ENCODE measurements around the gene KRT16. TPM values are rescaled to one million over a fixed set of nuclear protein-coding genes. Genes with fewer than 3 reads are reported as not detected.
"Not testable (repeated sequence)": the region's sequence is repeated elsewhere in the genome, so short reads cannot be mapped to it uniquely, and the experiment has no call there.

The KRT16 gene
- total and polyA plus RNA-seq, 2 experiments from 2014 or later: 0.90 to 2.5 TPM

DNA sequence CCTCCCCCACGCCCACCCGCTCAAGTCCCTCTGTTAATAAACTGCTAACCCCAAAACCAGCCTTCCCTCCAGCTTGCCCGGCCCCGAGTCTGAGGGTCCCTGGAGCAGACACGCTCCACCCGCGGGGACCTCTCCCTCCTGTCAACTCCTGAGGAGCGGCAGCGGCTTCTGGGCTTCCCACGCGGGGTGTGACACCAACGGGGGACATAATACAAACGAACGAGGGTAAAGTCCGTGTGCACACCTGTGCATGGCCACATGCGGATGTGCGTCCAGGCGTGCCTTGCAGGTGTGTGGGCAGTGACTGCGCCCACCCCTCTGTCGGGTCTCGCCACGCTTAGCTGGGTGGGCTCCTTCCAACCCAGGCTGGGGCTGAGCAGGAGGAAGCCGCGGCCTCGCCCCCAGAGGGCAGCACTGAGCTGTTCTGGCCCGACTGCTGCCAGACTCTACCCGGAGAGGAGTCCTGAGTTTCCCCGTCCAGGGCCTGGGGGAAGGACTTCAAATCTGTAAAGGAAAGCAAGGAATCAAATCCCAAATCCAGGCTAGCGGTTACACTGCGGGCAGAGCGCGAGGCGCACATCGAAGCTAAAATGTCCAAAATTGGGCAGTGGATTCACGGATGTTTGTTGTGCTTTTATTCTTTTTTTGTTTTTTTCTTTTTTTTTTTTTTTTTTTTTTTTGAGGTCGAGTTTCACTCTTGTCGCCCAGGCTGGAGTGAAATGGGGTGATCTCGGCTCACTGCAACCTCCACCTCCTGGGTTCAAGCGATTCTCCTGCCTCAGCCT is 36.0 kb upstream of the KRT16 start:
- Histone ChIP-seq H3K79me2 (ENCODE audit: insufficient read depth) (no peaks in the 10 kb centered on the region), H3K4me1 (ENCODE audit: insufficient read depth) (peaks cover 9% of the 10 kb centered on the region; the same call in 1 of the 2 replicates), H2AFZ (peak overlapping the region; percentile 84), H3K9me2 (ENCODE audit: insufficient read depth) (no peaks in the 10 kb centered on the region), H3K4me2 (ENCODE audit: unreplicated experiment) (peak overlapping the region; percentile 58), H3F3A (ENCODE audit: insufficient read depth) (no peaks in the 10 kb centered on the region), H3K36me3 (ENCODE audit: low read depth) (no peaks in the 10 kb centered on the region), H3K27me3 (replicated peaks; ENCODE audit: insufficient read depth) (no peaks in the 10 kb centered on the region), H3K4me3 (peak overlapping the region; percentile 53), H4K20me1 (ENCODE audit: insufficient read depth) (no peaks in the 10 kb centered on the region), H3K9ac (peak overlapping the region; percentile 65), H3K27ac (no peak overlapping the region), H3K9me3 (ENCODE audit: low read depth) (no peaks in the 10 kb centered on the region)
- WGBS, 2 experiments (ENCODE audit: low coverage in 1 of 2, low lambda C conversion rate in 2 of 2, missing lambda C conversion rate in 2 of 2): 2 to 3% methylated on average over 35 to 39 of the region's 39 CpGs
- no peak for TF ChIP-seq EZH2phosphoT487 (IDR thresholded peaks at IDR 0.05; ENCODE audit: insufficient read depth, low read depth)
- no peak for TF ChIP-seq EZH2 (IDR thresholded peaks at IDR 0.05; ENCODE audit: insufficient read depth, poor library complexity, severe bottlenecking)
- DNase-seq: peak; percentile 87
- in situ Hi-C loops (cut with MboI): no loop called here

DNA sequence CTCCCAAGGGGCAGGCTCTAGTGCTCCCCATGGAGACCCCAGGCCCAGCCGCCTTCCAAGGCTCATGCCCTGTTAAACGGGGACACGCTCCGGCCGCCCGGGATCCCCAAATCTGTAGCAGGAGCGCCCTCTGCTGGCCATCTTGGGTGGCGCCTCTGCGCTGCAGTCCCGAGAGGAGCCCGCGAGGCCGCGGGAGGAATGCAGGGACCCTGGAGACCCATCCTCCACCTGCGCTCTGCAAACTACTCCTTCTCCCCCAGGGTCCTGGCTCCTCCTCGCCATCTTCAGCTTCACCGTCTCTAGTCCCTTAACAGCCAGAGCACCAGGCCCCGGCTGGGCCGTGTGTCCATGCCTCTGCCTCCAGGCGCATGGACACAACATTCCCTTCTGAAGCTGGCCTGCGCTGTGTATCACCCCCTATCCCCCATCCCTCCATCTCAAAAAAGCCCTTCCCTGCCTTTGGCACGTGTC is 35.4 kb upstream of the KRT16 start:
- H3K9ac ChIP-seq: peak overlapping the region; percentile 65
- H3K9me3 ChIP-seq (ENCODE audit: low read depth): no peaks in the 10 kb centered on the region
- peaks cover 9% of the 10 kb centered on the region; the same call in 1 of the 2 replicates for H3K4me1 ChIP-seq (ENCODE audit: insufficient read depth)
- no peaks in the 10 kb centered on the region for H4K20me1 ChIP-seq (ENCODE audit: insufficient read depth)
- in situ Hi-C loops (cut with MboI): no loop called here
- DNase-seq: peak; percentile 78
- no peak overlapping the region for H3K27ac ChIP-seq
- no peaks in the 10 kb centered on the region for H3K9me2 ChIP-seq (ENCODE audit: insufficient read depth)
- H2AFZ ChIP-seq: peak overlapping the region; percentile 84
- TF ChIP-seq EZH2phosphoT487 (IDR thresholded peaks at IDR 0.05; ENCODE audit: insufficient read depth, low read depth): no peak
- no peak for TF ChIP-seq EZH2 (IDR thresholded peaks at IDR 0.05; ENCODE audit: insufficient read depth, poor library complexity, severe bottlenecking)
- no peaks in the 10 kb centered on the region for H3K27me3 ChIP-seq (replicated peaks; ENCODE audit: insufficient read depth)
- H3K36me3 ChIP-seq (ENCODE audit: low read depth): no peaks in the 10 kb centered on the region
- no peaks in the 10 kb centered on the region for H3F3A ChIP-seq (ENCODE audit: insufficient read depth)
- H3K4me2 ChIP-seq (ENCODE audit: unreplicated experiment): peak overlapping the region; percentile 58
- WGBS, 2 experiments (ENCODE audit: low coverage in 1 of 2, low lambda C conversion rate in 2 of 2, missing lambda C conversion rate in 2 of 2): 1% methylated on average over 15 to 22 of the region's 22 CpGs
- no peaks in the 10 kb centered on the region for H3K79me2 ChIP-seq (ENCODE audit: insufficient read depth)
- H3K4me3 ChIP-seq: peak overlapping the region; percentile 53

GRCh38 chr17:41647038-41647813 is 34.7 kb upstream of the KRT16 start:
- no peak for DNase-seq
- H3K9ac ChIP-seq: no peak overlapping the region
- H2AFZ ChIP-seq: peak overlapping the region; percentile 84
- no peak overlapping the region for H3K27ac ChIP-seq
- H3K27me3 ChIP-seq (replicated peaks; ENCODE audit: insufficient read depth): no peaks in the 10 kb centered on the region
- no peaks in the 10 kb centered on the region for H3K9me2 ChIP-seq (ENCODE audit: insufficient read depth)
- H3K4me3 ChIP-seq: no peak overlapping the region
- 66 to 68% methylated on average over 15 of the region's 15 CpGs for WGBS, 2 experiments (ENCODE audit: low coverage in 1 of 2, low lambda C conversion rate in 2 of 2, missing lambda C conversion rate in 2 of 2)
- in situ Hi-C loops (cut with MboI): no loop called here
- H3K79me2 ChIP-seq (ENCODE audit: insufficient read depth): no peaks in the 10 kb centered on the region
- no peaks in the 10 kb centered on the region for H3K9me3 ChIP-seq (ENCODE audit: low read depth)
- no peaks in the 10 kb centered on the region for H4K20me1 ChIP-seq (ENCODE audit: insufficient read depth)
- H3K4me2 ChIP-seq (ENCODE audit: unreplicated experiment): no peak overlapping the region
- H3F3A ChIP-seq (ENCODE audit: insufficient read depth): no peaks in the 10 kb centered on the region
- no peak for TF ChIP-seq EZH2 (IDR thresholded peaks at IDR 0.05; ENCODE audit: insufficient read depth, poor library complexity, severe bottlenecking)
- TF ChIP-seq EZH2phosphoT487 (IDR thresholded peaks at IDR 0.05; ENCODE audit: insufficient read depth, low read depth): no peak
- H3K4me1 ChIP-seq (ENCODE audit: insufficient read depth): peaks cover 9% of the 10 kb centered on the region; the same call in 1 of the 2 replicates
- no peaks in the 10 kb centered on the region for H3K36me3 ChIP-seq (ENCODE audit: low read depth)

DNA sequence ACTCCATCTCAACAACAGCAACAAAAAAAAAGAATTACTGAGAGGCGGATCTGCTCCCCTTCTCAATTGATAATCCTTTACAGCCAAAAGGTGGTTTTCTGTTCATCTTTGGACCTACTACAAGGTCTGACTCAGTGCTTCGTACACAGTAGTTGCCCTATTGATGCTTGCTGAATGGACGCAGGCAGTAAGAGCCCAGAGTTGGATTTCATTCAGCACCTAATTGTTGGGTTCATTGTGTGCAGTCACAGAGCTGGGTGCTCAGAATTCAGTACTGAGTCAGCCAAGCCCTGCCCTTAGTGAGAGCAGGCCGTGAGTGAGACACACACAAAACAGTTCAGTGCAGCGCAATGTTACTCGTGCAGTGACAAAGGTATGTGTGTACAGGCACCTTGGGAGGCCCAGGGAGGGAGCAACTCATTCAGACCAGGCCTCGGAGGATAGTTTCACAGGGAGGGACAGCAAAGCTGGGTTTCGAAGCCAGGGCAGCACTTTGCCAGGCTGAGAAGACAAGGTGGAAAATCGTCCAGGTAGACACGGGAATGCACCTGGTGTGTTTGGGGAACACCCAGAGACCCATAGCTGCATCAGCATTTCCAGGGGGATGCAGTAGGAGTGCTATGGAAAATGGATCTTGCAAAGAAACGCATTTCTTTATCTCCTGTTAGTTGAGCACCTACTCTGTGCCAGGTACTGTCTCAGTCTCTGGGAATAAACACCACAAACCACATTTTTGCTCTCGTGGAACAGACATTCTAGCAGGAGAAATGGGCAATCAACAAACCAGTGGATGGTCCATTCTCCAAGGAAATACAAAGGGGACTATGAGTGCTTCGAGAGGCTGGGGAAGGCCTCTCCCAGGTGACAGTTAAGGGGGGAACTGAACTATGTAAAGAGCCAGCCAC is 29.9 kb upstream of the KRT16 start:
- DNase-seq: peak; percentile 24
- H3K9ac ChIP-seq: no peak overlapping the region
- H3K4me1 ChIP-seq (ENCODE audit: insufficient read depth): peaks cover 7% of the 10 kb centered on the region; the same call in 1 of the 2 replicates
- H3K27ac ChIP-seq: no peak overlapping the region
- H3K79me2 ChIP-seq (ENCODE audit: insufficient read depth): no peaks in the 10 kb centered on the region
- TF ChIP-seq EZH2phosphoT487 (IDR thresholded peaks at IDR 0.05; ENCODE audit: insufficient read depth, low read depth) (no peak), EZH2 (IDR thresholded peaks at IDR 0.05; ENCODE audit: insufficient read depth, poor library complexity, severe bottlenecking) (no peak)
- H3K9me2 ChIP-seq (ENCODE audit: insufficient read depth): no peaks in the 10 kb centered on the region
- H4K20me1 ChIP-seq (ENCODE audit: insufficient read depth): no peaks in the 10 kb centered on the region
- H3K36me3 ChIP-seq (ENCODE audit: low read depth): no peaks in the 10 kb centered on the region
- H3K27me3 ChIP-seq (replicated peaks; ENCODE audit: insufficient read depth): no peaks in the 10 kb centered on the region
- H3K4me3 ChIP-seq: no peak overlapping the region
- in situ Hi-C loops (cut with MboI): no loop called here
- WGBS, 2 experiments (ENCODE audit: low coverage in 1 of 2, low lambda C conversion rate in 2 of 2, missing lambda C conversion rate in 2 of 2): 84 to 87% methylated on average over 13 of the region's 13 CpGs
- H3K4me2 ChIP-seq (ENCODE audit: unreplicated experiment): no peak overlapping the region
- H3K9me3 ChIP-seq (ENCODE audit: low read depth): no peaks in the 10 kb centered on the region
- H3F3A ChIP-seq (ENCODE audit: insufficient read depth): no peaks in the 10 kb centered on the region
- no peak overlapping the region for H2AFZ ChIP-seq

DNA sequence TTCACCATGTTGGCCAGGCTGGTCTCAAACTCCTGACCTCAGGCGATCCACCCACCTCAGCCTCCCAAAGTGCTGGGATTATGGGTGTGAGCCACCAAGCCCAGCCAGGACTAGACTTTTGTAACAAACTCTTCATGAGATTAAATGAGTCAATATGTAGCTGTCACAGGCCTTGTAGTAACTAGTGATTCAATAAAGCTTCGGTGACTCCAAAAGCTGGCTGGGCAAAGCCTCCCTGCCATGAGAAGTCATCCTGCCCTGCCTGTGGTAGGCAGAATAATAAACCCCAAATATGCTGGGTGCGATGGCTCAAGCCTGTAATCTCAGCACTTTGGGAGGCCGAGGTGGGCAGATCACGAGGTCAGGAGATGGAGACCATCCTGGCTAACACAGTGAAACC is 28.0 kb upstream of the KRT16 start:
- H3K4me1 ChIP-seq (ENCODE audit: insufficient read depth); H3K27ac ChIP-seq; H3K79me2 ChIP-seq (ENCODE audit: insufficient read depth); H3F3A ChIP-seq (ENCODE audit: insufficient read depth); H2AFZ ChIP-seq; H3K9me2 ChIP-seq (ENCODE audit: insufficient read depth); H3K4me3 ChIP-seq; H3K9me3 ChIP-seq (ENCODE audit: low read depth); H3K9ac ChIP-seq; H3K36me3 ChIP-seq (ENCODE audit: low read depth); H3K27me3 ChIP-seq (replicated peaks; ENCODE audit: insufficient read depth); H4K20me1 ChIP-seq (ENCODE audit: insufficient read depth); H3K4me2 ChIP-seq (ENCODE audit: unreplicated experiment); in situ Hi-C loops (cut with MboI): not testable (repeated sequence)
- WGBS, 2 experiments (ENCODE audit: low coverage in 1 of 2, low lambda C conversion rate in 2 of 2, missing lambda C conversion rate in 2 of 2): 68 to 73% methylated on average over 5 of the region's 5 CpGs
- DNase-seq: peak; percentile 45

Data from GM23248 (cell line).